Mesothelial cell of epicardium (in vitro differentiated cells): ENCODE measurements around the gene COL23A1. TPM values are rescaled to one million over a fixed set of nuclear protein-coding genes. Genes with fewer than 3 reads are reported as not detected.

Experiments used
- DNase-seq, 2 experiments: peaks; one replicate each; pipeline ENCODE4 v3.0.0; 2021; ENCODE audit warnings: low spot score in 2 of 2; ENCODE audit not compliant: unreplicated experiment in 2 of 2
- H3K27ac Mint-ChIP-seq: 2 replicates; pipeline ENCODE4 v1.8.0; 2021; ENCODE audit warnings: mixed read lengths
- H3K27me3 Mint-ChIP-seq: 2 replicates; pipeline ENCODE4 v1.8.0; 2021; ENCODE audit warnings: low read depth, mixed read lengths
- H3K36me3 Mint-ChIP-seq: 2 replicates; pipeline ENCODE4 v1.8.0; 2021; ENCODE audit warnings: mixed read lengths
- H3K4me1 Mint-ChIP-seq: 2 replicates; pipeline ENCODE4 v1.8.0; 2021; ENCODE audit warnings: mixed read lengths
- H3K4me3 Mint-ChIP-seq: 2 replicates; pipeline ENCODE4 v1.8.0; 2021; ENCODE audit warnings: mild to moderate bottlenecking, moderate library complexity, mixed read lengths
- H3K9me3 Mint-ChIP-seq: 2 replicates; pipeline ENCODE4 v1.8.0; 2021; ENCODE audit warnings: mixed read lengths
- total RNA-seq: library from RNA; stranded (reverse); gene quantifications from 3 replicates; pipeline ENCODE4 v1.2.1, GENCODE V29; 2021
- TF ChIP-seq, protein P1 (sequence below): fragments of 200-600 bp; sonication (generic); IDR thresholded peaks from one replicate; pipeline ENCODE4 v1.5.0; 2021; ENCODE audit warnings: antibody characterized with exemption; ENCODE audit not compliant: unreplicated experiment

Gene COL23A1
- total RNA-seq, 1 donor from 2014 or later = 13.6 TPM

DNA sequence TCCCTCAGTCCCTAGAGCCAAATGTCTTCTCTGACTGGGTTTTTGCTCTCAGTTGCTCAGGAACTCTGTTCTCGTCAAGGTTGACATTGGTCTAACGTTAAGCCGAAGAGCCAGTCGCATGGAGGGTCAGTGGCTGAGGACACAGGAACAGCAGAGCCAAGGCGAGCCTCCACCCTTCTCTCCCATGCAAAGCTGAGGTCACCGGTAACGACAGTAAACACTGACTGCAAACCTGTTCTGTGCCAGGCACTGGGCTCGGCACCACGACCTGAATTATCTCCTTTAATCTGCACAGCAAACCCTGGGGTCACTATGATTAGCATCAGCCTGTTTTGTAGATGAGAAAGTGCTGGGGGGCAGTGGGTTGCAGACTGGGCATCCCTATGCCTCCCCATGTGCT, 171.0 kb downstream of the COL23A1 start:
- H3K4me3 Mint-ChIP-seq = no peak overlapping the region
- no peak overlapping the region for H3K27ac Mint-ChIP-seq
- no peak for DNase-seq
- TF ChIP-seq, protein P1, sequence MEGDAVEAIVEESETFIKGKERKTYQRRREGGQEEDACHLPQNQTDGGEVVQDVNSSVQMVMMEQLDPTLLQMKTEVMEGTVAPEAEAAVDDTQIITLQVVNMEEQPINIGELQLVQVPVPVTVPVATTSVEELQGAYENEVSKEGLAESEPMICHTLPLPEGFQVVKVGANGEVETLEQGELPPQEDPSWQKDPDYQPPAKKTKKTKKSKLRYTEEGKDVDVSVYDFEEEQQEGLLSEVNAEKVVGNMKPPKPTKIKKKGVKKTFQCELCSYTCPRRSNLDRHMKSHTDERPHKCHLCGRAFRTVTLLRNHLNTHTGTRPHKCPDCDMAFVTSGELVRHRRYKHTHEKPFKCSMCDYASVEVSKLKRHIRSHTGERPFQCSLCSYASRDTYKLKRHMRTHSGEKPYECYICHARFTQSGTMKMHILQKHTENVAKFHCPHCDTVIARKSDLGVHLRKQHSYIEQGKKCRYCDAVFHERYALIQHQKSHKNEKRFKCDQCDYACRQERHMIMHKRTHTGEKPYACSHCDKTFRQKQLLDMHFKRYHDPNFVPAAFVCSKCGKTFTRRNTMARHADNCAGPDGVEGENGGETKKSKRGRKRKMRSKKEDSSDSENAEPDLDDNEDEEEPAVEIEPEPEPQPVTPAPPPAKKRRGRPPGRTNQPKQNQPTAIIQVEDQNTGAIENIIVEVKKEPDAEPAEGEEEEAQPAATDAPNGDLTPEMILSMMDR = no peak
- H3K27me3 Mint-ChIP-seq = no peaks in the 10 kb centered on the region
- H3K9me3 Mint-ChIP-seq = no peaks in the 10 kb centered on the region
- no peaks in the 10 kb centered on the region for H3K36me3 Mint-ChIP-seq
- peaks cover 38% of the 10 kb centered on the region for H3K4me1 Mint-ChIP-seq

DNA sequence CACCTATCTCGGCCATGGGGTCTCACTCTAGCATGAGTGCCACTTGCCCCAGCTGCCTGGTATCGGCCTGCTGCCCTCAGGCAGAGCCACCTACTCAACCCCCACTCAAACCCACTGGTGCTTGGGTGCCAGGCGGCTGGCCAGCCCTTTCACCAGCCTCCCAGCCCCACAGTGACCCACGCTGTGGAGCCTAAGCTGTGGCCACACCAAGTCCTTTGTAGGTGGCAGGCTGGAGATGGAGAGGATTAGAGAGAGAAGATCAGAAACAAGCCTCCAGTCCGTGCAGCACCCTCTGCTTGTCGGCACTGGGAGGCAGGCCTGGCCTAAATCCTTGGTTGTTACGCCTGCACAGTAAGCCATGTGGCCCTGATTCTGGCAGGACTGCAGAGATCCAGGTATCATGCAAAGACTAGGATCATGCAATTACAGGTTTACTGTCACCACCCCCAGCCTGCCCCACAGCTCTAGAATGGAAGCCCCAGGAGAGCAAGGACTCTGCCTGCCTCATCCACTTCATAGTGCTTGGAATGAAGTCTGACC, 171.7 kb downstream of the COL23A1 start:
- Mint-ChIP-seq H3K9me3 (no peaks in the 10 kb centered on the region), H3K36me3 (no peaks in the 10 kb centered on the region), H3K4me3 (no peak overlapping the region), H3K27ac (no peak overlapping the region), H3K4me1 (peaks cover 40% of the 10 kb centered on the region), H3K27me3 (no peaks in the 10 kb centered on the region)
- no peak for DNase-seq
- TF ChIP-seq, protein P1 = no peak

DNA sequence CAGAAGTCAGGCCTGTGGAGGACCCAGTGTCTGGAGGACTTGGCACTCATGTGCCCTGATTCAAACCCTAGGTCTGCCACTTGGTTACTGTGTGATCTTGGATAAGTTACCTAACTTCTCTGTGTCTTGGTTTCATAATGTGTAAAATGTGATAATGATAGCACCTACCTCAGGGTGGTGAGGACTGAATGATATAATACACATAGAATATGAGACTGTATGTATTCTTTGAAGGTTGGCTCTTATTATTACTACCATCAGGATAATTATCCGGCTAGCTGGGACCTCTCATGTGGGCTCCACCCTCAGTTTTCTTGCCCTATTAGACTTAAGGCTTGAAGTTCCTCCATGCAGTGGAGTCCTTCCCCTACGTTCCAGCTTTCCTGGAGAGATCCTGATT, 172.2 kb downstream of the COL23A1 start:
- peaks cover 40% of the 10 kb centered on the region for H3K4me1 Mint-ChIP-seq
- no peaks in the 10 kb centered on the region for H3K9me3 Mint-ChIP-seq
- H3K27ac Mint-ChIP-seq = no peak overlapping the region
- TF ChIP-seq, protein P1 = no peak
- peaks cover under 1% of the 10 kb centered on the region for H3K27me3 Mint-ChIP-seq
- no peaks in the 10 kb centered on the region for H3K36me3 Mint-ChIP-seq
- DNase-seq = no peak
- no peak overlapping the region for H3K4me3 Mint-ChIP-seq

DNA sequence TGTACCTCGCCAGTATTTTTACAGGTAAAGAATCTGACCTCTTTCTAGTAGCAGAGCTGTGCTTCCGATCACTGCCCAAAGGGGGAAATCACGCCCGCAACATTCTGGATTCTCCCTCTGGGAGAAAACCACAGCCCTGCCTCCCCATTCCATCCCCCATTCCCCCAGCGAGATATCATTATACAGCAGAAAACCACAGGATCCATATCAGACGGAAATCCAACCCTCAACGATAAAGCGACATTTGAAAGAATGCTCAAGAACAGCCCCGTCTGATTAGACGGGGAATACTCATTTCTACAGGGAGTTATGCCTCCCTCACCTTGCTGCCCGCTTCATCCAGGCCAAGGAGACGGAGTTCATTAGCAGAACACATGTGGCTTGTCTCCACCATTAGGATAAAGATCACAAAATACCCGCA, 172.8 kb downstream of the COL23A1 start:
- no peak for DNase-seq
- H3K4me3 Mint-ChIP-seq = no peak overlapping the region
- peaks cover 4% of the 10 kb centered on the region for H3K27me3 Mint-ChIP-seq
- no peaks in the 10 kb centered on the region for H3K36me3 Mint-ChIP-seq
- no peaks in the 10 kb centered on the region for H3K9me3 Mint-ChIP-seq
- peaks cover 38% of the 10 kb centered on the region for H3K4me1 Mint-ChIP-seq
- TF ChIP-seq, protein P1 = peak; percentile 10
- peak overlapping the region; percentile 15 for H3K27ac Mint-ChIP-seq

DNA sequence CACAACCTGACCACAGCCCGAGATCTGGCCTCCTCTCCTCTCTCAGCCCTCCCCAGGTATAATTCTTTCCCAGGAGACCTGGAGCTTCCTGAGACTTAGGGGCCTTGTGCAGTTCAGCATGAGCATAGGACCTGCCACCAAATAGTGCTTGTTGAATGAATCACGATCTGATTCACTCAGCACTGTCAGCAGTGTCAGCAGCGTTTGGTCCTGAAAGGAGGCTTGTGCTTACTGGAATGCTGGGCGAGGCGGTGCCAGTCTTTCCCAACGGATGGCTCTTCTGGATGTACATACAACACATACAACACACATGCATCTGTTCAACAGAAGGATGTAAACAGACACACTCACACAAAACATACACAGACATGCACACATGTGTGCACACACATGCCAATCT, 173.3 kb downstream of the COL23A1 start:
- Mint-ChIP-seq H3K9me3 (no peaks in the 10 kb centered on the region), H3K27ac (peak overlapping the region; percentile 15), H3K27me3 (peaks cover 4% of the 10 kb centered on the region), H3K36me3 (no peaks in the 10 kb centered on the region), H3K4me3 (no peak overlapping the region), H3K4me1 (peaks cover 33% of the 10 kb centered on the region)
- no peak for DNase-seq
- TF ChIP-seq, protein P1 = no peak
